HL-60 (cell line): Measurements from ENCODE around the gene QRSL1.

ENCODE experiments used
- DNase-seq, 2 experiments: peaks; one replicate each; pipeline ENCODE4 v3.0.0-alpha.2; 2010 to 2020; ENCODE audit warnings: low read depth in 1 of 2, low spot score in 1 of 2
- H3K27ac ChIP-seq: fragments of 250-450 bp; sonication (Bioruptor Pico); replicated peaks from 2 replicates; pipeline ENCODE4 v1.5.1; 2020; ENCODE audit warnings: mild to moderate bottlenecking, moderate library complexity
- H3K27me3 ChIP-seq: fragments of 250-450 bp; sonication (Bioruptor Pico); 2 replicates; pipeline ENCODE4 v1.5.1; 2021; ENCODE audit warnings: mild to moderate bottlenecking, moderate library complexity; ENCODE audit not compliant: insufficient read depth, poor library complexity, severe bottlenecking
- H3K4me3 ChIP-seq: replicated peaks from 2 replicates; pipeline ENCODE4 v1.5.1; 2011; ENCODE audit warnings: mild to moderate bottlenecking, control low read depth, low read length; ENCODE audit not compliant: insufficient read depth
- CTCF ChIP-seq: IDR thresholded peaks from one replicate; pipeline ENCODE4 v1.5.1; 2011; ENCODE audit warnings: low read length, control low read depth, inconsistent platforms; ENCODE audit not compliant: insufficient read depth
- GABPA ChIP-seq: IDR thresholded peaks from 2 replicates; pipeline ENCODE4 v1.6.1; 2012; ENCODE audit warnings: low read depth
- POLR2AphosphoS5 ChIP-seq: IDR thresholded peaks from 2 replicates; pipeline ENCODE4 v1.6.1; 2012; ENCODE audit warnings: low read depth
- SPI1 ChIP-seq: IDR thresholded peaks from 2 replicates; pipeline ENCODE4 v1.6.1; 2012; ENCODE audit warnings: low read depth, mild to moderate bottlenecking, borderline replicate concordance
- TF ChIP-seq, protein P1 (sequence below): IDR thresholded peaks from 2 replicates; pipeline ENCODE4 v1.6.1; 2012; ENCODE audit warnings: low read depth; ENCODE audit not compliant: insufficient replicate concordance

The QRSL1 gene

DNA sequence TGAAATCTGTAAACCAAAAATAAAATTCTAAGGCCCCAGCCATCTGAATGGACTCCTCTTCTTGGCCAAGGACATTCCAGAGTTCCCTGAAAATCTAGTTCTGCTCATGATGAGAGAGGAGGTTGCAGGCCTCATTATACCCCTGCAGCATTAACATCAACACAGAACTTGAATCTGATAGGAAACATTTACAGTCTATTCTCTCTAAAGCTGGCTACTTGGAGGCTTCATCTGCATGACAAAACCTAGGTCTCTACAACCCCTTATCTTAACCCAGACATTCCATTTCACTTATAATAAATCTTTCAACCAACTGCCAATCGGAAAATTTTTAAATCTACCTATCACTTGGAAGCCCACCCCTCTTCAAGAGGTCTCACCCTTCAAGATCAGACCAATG, 15.8 kb upstream of the QRSL1 start:
- DNase-seq, result no peak
- no peak overlapping the region for H3K27ac ChIP-seq
- TF ChIP-seq, protein P1, sequence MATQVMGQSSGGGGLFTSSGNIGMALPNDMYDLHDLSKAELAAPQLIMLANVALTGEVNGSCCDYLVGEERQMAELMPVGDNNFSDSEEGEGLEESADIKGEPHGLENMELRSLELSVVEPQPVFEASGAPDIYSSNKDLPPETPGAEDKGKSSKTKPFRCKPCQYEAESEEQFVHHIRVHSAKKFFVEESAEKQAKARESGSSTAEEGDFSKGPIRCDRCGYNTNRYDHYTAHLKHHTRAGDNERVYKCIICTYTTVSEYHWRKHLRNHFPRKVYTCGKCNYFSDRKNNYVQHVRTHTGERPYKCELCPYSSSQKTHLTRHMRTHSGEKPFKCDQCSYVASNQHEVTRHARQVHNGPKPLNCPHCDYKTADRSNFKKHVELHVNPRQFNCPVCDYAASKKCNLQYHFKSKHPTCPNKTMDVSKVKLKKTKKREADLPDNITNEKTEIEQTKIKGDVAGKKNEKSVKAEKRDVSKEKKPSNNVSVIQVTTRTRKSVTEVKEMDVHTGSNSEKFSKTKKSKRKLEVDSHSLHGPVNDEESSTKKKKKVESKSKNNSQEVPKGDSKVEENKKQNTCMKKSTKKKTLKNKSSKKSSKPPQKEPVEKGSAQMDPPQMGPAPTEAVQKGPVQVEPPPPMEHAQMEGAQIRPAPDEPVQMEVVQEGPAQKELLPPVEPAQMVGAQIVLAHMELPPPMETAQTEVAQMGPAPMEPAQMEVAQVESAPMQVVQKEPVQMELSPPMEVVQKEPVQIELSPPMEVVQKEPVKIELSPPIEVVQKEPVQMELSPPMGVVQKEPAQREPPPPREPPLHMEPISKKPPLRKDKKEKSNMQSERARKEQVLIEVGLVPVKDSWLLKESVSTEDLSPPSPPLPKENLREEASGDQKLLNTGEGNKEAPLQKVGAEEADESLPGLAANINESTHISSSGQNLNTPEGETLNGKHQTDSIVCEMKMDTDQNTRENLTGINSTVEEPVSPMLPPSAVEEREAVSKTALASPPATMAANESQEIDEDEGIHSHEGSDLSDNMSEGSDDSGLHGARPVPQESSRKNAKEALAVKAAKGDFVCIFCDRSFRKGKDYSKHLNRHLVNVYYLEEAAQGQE, result no peak
- H3K4me3 ChIP-seq, result no peak overlapping the region
- no peaks in the 10 kb centered on the region for H3K27me3 ChIP-seq

DNA sequence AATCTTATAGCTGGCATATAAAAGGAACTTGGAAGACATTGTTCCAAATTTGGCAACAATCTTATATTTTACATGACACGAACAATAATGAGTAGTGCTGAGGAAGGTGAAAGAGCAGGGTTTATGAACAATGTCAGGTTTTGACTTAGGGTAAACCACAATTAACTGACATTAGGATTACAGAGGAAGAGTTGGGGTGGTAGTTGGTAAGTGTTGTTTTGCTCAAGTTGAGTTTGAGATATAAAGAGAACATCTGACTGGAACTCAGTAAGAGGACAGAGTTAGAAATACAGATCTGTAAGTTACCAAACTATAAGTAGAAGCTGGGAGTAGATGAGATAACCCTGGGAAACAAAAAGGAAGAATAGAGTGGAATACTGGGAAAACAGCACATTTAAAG, 15.2 kb upstream of the QRSL1 start:
- Histone ChIP-seq H3K27ac (no peak overlapping the region), H3K27me3 (no peaks in the 10 kb centered on the region), H3K4me3 (no peak overlapping the region)
- TF ChIP-seq POLR2AphosphoS5 (no peak), CTCF (no peak), SPI1 (no peak), GABPA (no peak)
- TF ChIP-seq, protein P1, result no peak
- no peak for DNase-seq

DNA sequence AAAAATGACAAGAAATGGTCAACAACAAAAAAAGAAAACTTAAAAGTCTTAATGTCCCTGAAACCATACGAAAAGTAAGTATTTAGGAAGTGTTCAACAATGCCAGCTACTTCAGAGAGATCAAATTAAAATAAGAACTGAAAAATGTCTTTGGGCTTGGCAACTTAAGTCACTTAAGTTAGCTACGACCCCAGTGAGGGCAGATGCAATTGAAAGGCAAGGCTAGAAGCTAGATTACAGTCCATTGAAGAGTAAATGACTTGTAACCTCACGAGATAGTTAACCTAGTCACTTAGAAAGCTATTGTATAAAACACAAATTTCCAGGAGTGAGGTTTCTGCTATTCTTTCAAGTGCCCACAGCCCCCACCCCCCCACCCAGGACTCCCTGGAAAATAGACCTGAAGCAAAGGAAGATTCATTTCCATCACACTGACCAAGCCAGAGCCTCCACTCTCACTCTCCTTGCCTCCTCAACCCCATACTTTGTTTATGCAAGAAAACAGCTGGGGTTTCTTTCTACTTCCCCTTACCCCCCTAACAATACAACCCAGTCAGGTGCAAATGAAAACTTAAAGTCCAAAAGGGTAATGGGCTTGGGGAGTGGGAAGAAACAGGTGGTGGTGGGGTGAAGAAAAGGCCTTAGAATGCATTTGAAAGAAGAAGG, 14.7 kb upstream of the QRSL1 start:
- no peak for DNase-seq
- TF ChIP-seq SPI1 (no peak), POLR2AphosphoS5 (no peak), GABPA (no peak), CTCF (no peak)
- TF ChIP-seq, protein P1, result no peak
- no peaks in the 10 kb centered on the region for H3K27me3 ChIP-seq
- H3K4me3 ChIP-seq, result no peak overlapping the region
- H3K27ac ChIP-seq, result no peak overlapping the region

DNA sequence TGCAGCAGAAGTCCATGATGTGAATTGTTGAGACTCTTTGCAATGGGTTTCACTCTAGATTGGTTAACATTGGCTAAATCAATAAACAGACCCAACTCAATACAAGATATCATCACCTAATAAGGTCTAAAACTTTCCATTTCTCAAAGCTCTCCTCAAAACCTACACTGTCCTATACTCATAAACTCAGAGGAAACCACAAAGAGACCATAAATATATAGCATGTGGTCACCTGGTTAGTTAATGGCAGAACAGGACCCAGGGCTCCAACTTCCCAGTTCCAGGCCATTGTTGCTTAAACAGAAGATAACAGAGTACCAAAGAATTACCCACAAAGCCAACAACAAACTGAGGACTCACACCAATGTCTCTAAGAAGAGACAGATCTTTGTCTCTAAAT, 12.1 kb upstream of the QRSL1 start:
- Histone ChIP-seq H3K27me3 (no peaks in the 10 kb centered on the region), H3K4me3 (no peak overlapping the region), H3K27ac (no peak overlapping the region)
- DNase-seq, result no peak
- TF ChIP-seq SPI1 (no peak), CTCF (no peak), POLR2AphosphoS5 (no peak), GABPA (no peak)
- TF ChIP-seq, protein P1, result no peak
